Esophagus squamous epithelium (tissue), 4 donors: ENCODE measurements around the gene CDC16.

Experiments
- CTCF ChIP-seq, 6 experiments: fragments of 450-650 bp in 4 of 6; fragments of 200-600 bp in 2 of 6; sonication (generic) in 2 of 6; IDR thresholded peaks; one replicate each; pipeline ENCODE4 v1.5.1; 2016 to 2019; ENCODE audit warnings: antibody characterized with exemption in 6 of 6, mild to moderate bottlenecking in 4 of 6, moderate library complexity in 4 of 6
- POLR2A ChIP-seq, 4 donors: fragments of 450-650 bp; IDR thresholded peaks; one replicate each; pipeline ENCODE4 v1.6.1; 2017; ENCODE audit warnings: antibody characterized with exemption in 4 of 4, mild to moderate bottlenecking in 4 of 4, moderate library complexity in 3 of 4

GRCh38 chr13:114315074-114315785, 80.5 kb downstream of the CDC16 start:
- TF ChIP-seq CTCF (IDR thresholded peaks at IDR 0.05) (no peak), POLR2A (IDR thresholded peaks at IDR 0.05) (no peak)
